RPMI8226 (cell line): ENCODE results near the gene ABCF3.

Experiments
- DNase-seq: peaks from one replicate; pipeline ENCODE4 v3.0.0-alpha.2; 2015

Gene ABCF3

DNA sequence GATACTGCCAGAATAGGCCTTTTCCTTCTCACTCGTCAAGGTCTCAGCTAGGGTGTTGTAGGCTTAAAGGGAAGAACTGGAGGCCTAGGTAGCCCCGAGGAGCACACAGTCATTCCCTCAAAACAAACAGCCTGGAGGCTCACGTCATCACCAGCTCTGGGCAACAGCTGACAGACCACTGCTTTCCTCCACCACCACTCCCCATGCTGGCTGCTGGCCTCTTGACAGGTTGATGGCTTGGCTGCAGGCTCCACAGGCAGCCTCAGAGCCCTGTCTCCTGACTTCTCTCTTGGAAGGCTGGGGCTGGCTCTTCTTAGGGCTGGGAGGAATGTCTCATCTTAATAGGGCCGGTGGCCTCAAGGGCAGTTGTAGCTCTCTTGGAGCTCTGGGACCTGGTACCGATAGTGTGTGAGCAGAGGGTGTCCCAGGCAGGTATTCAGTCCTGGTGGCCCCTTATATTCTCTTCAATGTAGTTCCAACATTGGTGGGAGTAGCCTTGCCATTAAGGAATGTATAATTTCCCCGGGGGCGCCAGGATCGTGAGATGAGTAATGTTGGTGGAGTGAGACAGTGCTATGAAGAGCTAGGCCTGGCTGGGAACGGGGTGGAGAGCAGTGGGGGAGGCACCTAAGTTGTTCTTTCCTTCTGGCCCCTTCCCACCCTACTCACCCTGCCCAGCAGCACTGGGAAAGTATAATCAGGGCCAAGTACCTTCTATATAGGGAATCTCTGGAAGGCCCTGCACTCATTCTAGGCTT, 17.5 kb upstream of the ABCF3 start:
- no peak for DNase-seq

DNA sequence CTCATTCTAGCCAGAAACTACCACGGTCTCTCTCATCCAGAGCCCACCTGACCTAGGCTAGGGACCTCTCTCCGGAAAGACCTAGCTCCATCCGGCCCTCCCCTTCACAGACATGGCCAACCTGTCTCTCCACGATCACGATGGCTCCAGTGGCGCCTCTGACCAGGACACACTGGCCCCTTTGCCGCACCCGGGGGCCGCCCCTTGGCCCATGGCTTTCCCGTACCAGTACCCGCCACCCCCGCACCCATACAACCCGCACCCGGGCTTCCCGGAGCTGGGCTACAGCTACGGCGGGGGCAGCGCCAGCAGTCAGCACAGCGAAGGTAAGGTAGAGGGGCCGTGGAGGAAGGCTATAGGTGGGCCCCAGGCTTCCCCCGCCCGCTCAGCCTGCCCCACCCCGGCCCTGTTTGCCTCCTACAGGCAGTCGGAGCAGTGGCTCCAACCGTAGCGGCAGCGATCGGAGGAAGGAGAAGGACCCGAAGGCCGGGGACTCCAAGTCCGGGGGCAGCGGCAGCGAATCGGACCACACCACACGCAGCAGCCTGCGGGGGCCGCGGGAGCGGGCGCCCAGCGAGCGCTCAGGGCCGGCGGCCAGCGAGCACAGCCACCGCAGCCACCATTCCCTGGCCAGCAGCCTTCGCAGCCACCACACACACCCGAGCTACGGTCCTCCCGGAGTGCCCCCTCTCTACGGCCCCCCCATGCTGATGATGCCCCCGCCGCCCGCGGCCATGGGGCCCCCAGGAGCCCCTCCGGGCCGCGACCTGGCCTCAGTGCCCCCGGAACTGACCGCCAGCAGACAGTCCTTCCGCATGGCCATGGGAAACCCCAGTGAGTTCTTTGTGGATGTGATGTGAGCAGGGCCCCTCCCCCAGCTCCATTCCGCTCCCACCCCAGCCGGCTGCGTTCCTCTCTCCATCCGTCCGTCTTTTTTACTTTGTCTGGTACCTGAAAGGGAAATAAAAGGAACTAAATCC, 15.8 kb upstream of the ABCF3 start:
- no peak for DNase-seq

DNA sequence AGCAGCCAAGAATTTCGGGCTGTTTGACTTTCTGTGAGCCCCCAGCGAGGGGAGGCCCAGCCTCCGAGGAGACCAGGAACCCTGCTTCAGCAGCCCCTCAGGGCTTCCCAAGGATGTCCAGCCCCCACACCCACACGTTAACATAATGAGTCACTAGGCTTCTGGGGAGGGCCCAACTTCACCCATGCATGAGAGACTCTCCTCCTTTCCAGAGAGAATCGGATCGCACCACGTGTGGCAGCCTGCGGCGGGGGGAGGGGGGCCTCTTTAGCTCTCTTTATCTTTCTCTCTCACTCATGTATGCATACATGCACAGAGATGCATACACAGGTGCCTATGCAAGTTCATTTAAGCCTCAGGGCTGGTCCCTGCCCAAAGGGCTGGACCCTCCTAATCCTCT, 14.4 kb upstream of the ABCF3 start:
- DNase-seq: no peak

DNA sequence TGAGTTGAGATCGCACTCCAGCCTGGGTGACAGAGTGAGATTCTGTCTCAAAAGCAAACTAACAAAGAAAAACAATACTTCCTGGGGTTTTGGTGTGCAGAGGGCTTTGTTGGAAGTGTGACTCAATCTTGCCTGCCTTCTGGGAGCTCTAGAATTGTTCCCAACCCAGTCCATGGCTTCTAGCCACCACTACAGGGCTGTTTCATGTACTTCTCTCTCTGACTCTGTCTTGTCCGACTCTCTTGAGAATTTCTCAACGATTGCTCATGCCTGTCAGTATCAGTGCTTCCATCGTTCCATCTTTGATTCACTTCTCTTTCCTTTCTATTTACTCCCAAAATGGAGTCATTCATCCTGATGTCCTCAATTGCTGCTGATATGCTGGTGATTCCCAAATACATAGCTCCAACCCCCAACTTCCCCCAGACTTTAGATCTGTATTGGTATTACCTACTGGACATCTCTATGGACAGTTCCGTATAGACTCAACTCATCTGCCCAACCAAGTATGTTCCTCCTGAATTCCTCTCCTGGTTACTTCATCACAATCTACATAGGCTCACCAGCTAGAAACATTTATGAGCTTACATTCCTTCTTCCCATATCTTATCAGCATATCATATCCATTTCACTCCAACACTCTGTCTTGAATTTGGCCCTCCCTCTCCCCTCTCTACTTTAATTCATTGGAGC, 13.2 kb upstream of the ABCF3 start:
- no peak for DNase-seq

DNA sequence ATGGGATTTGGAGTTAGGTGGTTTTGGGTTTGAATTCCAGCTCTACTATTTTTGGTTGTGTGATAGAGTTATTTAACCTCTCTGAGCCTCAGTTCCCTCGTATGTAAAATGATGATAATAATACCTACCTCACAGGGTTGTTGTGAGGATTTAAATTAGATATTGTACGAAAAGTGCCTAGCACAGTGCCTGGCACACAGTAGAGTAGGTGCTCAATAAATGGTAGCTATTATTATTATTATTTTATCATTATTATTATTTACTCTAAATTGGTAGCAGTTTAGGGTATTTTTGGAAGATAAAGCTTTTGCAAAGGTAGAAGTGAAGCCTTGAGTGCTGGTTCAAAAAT, 12.7 kb upstream of the ABCF3 start:
- DNase-seq: no peak

DNA sequence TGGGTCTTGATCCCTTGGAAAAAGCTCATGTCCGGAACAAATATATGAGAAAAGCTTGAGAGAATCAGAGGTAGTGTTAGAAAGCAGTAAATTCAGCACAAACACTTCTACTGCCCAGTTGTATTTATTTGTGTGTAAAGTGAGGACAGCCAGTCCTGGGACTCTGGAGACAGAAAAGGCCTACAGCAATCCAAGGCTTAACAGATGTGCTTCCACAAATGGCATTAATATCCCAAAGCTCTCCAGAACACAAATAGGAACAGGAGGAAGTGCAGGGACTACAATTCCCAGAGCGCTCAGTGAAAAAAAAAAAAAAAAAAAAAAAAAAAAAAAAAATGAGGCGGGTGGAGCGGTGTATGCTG, 11.7 kb upstream of the ABCF3 start:
- no peak for DNase-seq

DNA sequence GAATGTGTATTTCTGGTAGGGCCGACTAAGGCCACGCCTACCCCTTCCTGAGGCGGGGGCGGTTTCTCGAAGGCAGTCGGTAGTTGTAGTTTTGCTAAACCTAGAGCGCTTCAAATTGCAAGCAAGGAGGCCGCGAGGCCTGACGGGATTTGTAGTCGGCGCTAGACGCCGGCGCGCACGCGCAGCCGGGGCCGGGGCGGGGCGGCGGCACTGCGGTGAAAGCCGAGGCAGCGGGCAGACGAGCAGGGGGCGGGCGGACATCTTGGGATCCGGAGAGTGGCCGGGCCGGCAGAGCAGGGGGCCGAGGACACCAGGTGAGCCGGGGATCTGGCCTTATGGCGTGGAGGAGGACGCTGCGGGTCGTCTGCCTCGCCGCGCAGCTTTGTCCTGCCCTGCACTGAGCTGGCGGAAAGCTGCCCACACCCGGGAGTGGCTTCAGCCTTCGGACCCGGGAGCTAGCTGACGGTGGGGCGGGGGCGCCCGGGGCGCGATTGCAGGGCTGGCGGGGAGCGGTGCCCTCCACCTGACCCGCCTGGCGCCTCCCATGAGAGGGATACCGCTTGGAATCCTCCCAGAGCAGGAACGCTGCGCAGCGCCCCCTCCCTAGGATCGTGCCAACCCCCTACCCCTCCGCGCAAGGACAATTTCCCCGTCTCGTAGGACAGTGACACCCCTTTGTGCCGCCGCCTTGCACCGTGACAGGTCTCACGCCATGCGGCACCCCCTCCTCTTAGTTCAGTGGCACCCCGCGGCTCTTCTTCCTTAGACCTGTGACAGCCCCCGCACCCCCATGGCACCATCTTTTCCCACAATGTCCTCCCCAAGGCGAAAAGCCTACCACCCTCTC, 11.1 kb upstream of the ABCF3 start, which contains the start of gene AP2M1:
AP2M1 (plus strand) TSS at position 210 of the 847 bp plus-strand sequence. CDS start 2,139 bp downstream, outside the sequence.
- peak; percentile 99 for DNase-seq

DNA sequence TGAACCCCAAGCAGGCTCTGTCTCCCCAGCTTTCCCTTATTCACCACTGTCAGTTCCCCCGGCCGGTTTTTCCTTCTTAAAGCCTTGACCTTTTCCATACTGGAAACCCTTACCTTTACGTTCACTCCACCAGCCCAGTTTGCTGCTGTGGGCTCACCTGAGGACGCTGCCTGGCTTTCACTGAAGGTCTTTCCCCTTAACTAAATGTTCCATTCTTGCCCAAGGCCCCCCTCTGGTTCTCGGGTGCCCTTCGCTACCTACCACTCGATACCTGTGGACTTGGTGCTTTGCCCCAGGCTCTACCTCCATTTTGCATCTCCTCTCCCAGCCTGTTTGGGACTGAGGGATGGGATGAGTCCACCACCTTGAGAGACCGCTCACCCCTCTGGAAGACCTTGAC, 10.5 kb upstream of the ABCF3 start:
- DNase-seq: no peak

DNA sequence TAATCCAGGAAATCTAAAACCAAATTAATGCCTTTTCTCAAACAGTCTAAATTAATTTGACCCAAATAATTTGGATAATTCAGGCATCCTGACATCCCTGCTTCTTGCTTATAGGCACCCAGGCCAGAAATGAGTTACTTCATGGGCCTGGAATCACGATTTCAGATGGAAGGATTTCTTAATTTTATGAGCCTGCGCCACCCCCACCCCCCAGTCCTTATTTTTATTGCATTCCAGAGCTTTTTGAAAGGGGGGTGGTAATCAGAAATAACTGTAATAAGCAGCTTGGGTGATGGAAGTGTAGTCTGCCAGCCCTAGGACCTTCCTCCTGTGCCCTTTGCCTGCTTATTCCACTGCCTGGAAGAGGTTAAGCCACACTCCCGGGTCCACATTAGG, 10.0 kb upstream of the ABCF3 start:
- no peak for DNase-seq

DNA sequence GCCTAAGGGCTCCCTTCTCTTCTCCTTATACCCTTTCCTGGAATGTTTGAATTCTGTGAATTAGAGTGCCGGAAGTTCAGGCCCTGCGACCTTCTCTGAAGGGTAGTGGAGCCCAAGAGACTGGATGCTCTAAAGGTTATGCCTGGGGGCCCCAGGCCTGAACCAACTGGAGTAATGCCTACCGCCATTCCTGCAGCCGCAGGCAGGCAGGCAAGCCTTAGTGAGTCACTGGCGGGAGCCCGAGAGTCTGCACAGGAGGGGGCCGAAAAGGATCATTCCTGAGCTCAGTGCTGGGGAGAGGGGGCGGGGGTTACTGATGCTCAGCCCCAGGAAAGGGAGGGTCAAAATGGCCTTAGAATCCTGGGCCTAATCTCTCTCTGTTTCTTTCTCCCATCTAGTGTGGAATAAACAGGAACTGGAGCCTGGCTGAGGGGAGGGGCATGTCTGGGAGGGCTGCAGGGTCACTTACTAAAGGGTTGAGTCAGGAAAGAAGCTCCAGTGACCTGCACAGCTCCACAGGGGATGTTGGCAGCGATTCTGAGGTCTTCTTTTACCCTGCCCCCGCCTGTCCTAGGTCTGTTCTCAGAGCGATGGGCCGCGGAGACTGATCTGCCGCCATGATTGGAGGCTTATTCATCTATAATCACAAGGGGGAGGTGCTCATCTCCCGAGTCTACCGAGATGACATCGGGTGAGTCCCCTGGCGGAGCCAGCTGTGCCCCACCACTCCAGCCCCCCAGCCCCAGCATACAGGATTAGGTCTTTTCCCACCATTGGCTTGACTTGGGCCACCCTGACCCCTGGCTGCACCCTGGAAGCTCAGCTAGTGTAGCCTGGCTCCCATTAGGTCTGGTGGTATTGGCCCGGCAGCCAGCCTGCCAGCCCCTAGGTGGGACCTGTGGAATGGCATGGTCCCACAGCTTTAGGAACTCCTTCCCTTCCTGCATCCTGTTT, 9.3 kb upstream of the ABCF3 start:
- DNase-seq: no peak

DNA sequence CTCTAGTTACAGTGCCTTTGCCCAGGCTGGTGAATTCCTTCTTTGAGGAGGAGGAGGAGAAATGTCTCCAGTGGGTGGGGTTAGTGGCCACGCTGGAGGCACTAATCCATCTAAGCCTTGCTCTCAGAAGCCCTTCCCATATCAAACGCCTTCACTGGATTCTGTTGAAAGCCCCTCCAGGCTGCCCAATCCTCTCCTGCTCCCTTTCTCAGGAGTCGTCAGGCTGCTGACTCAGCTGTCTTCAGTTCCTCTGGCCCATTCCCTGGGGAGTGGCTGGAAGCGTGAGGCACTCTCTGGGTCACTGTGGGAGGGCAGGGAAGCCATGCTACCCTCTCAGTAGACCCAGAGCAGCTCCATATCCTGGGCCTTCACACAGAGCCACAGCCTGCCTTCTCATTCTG, 8.7 kb upstream of the ABCF3 start:
- no peak for DNase-seq

DNA sequence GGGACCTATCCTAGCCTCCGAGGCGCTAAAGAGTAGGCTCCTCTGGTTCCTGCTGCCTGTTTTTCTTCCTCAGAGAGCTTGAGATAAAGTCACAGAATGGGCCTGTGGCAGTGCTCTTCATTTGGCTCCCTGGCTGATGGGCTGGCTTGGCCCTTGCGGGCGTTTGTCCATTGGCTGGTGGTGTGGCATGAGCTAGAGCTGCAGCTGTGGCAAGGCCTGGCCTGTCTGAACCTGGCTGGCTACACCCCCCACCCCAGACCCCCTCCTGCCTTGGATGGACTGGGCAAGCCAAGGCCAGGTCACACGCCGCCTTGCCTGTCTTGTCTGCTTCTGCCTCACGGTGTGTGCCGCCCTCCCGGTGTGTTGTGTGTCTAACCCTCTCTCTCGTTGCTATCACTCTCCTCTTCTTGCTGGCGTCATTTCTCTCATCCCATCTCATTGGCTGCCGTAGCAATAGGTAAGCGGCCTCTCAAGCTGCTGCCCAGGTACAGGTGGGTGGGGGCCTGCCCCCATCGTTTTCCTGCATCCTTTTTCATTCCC, 8.2 kb upstream of the ABCF3 start:
- no peak for DNase-seq

DNA sequence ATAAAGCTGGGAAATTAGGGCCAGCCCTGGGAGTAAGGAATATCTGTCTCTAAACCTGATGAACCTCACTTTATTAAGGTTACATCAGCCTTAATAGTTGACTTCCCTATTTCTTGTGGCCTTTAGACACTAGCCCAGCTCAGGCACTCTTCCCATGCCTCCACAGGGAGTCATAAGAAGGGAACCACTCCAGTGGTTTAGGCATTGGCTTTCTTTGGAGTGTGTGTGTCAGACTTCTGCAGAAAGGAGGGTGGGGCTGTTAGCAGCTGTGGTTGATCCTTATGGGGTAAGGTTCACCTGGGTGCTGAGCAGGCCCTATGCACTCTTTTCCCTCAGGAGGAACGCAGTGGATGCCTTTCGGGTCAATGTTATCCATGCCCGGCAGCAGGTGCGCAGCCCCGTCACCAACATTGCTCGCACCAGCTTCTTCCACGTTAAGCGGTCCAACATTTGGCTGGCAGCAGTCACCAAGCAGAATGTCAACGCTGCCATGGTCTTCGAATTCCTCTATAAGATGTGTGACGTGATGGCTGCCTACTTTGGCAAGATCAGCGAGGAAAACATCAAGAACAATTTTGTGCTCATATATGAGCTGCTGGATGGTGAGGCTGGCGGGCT, 7.4 kb upstream of the ABCF3 start:
- DNase-seq: no peak

DNA sequence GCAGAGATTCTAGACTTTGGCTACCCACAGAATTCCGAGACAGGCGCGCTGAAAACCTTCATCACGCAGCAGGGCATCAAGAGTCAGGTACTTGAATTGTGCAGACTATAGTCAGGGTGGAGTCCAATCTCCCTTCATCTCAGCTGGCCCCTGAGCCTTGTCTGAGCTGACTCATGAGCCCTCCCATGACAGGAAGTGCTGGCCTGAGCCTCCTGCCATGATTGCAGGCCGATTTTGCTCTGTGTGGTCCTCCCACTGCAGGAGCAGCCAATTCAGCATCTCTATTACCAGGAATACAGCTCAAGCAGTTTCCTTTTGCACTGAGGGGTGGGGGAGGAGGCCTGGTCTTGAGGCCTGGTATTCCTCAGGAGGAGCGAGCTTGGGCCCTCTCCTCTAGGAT, 5.8 kb upstream of the ABCF3 start:
- DNase-seq: no peak

DNA sequence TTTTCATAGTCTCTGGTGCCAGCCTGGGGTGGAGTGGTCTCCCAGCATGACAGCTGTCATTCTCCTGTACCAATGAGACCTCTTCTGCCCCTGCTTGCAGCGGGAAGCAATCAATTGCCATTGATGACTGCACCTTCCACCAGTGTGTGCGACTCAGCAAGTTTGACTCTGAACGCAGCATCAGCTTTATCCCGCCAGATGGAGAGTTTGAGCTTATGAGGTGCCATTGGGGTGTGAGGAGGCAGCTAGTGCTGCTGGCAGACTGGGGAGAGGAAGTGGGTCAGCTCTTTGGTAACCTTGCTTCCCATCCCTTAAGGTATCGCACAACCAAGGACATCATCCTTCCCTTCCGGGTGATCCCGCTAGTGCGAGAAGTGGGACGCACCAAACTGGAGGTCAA, 4.4 kb upstream of the ABCF3 start:
- DNase-seq: no peak

DNA sequence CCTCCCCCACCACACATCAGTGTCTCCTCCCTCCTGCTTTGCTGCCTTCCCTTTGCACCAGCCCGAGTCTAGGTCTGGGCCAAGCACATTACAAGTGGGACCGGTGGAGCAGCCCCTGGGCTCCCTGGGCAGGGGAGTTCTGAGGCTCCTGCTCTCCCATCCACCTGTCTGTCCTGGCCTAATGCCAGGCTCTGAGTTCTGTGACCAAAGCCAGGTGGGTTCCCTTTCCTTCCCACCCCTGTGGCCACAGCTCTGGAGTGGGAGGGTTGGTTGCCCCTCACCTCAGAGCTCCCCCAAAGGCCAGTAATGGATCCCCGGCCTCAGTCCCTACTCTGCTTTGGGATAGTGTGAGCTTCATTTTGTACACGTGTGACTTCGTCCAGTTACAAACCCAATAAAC, 2.3 kb upstream of the ABCF3 start:
- no peak for DNase-seq

DNA sequence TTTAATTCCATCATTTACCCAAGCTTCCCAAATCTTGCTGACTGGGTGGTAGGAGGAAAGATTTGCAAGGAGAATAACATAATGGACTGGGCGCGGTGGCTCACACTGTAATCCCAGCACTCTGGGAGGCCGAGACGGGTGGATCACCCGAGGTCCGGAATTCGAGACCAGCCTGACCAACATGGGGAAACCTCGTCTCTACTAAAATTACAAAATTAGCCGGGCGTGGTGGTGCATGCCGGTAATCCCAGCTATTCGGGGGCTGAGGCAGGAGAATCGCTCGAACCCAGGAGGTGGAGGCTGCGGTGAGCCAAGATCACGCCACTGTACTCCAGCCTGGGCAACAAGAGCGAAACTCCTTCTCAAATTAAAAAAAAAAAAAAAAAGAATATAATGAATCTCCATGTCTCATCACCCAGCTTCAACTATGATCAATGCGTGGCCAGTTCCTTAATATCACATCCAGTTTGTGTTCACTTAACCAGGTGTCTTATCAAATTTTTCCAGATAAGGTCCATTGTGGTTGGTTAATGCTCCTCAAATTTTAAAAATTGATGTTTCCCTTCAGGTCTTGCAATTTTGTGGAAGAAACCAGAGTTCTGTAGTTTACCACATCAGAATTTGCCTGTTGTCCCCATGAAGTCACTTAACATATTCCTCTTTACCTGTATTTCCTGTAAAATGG, 1.3 kb upstream of the ABCF3 start:
- no peak for DNase-seq

DNA sequence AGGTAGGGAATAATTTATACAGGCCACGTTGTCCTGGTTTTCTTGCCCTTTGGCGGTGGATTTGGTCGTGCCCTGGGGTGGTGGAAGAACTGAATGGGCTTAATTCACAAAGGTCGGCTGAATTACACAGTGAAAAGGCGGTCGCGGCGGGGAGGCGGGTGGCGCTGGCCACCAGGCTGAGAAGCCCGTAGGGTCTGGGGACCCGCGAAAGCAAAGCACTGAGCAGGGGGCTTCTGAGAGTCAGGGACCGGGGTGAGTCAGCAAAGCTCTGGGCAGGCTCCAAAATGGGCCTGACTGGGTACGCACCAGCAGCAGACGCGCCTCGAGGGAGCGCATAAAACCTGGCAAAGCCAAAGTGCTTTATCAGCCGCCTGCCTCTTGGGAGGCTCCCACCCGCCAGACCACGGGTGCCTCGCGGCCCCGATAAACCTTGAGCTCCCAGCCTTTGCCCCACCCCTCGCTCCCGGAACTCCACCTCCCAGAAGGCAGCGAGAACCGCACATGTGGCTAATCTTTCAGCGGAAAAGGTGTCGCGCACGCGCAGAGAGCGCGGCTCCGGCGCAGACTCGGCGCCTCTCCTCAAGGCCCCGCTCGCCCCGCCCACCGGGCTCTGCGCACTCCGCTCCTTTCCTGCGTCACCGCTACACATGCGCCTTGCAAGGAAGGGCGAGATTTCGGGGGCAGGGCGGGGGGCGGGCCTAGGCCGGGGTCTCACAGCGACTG, 377 bp upstream of the ABCF3 start:
- DNase-seq: peak; percentile 100

DNA sequence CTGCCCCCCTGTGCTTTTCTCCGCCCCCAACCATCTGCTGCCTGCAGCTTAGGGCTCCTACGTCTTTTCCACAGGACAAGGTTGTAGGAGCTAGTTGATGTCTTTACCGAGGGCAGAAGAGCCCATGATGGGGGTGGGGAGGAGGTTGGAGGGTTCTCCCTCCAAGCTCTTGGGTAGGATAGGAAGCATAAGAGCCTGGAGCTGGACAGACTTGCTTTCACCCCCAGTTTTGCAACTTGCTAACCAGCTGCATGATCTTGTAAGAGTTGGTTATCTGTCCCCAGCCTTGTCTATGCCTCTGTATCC, 856 bp downstream of the ABCF3 start:
- no peak for DNase-seq

DNA sequence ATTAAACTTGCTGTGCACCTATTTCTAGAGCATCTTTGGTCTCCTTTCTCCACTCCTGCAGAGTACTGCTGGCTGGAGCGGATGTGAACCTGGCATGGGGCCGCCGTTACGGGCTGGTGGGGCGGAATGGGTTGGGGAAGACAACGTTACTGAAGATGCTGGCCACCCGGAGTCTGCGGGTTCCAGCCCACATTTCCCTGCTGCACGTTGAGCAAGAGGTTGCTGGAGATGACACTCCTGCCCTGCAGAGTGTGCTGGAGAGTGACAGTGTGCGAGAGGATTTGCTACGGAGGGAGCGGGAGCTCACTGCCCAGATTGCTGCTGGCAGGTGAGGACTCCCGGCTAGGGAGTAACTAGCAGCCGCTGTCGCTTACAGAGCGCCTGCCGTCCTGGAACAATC, 2.1 kb downstream of the ABCF3 start:
- no peak for DNase-seq
